Measurements from ENCODE around the gene PRDM4. TPM values are rescaled to one million over a fixed set of nuclear protein-coding genes. Genes with fewer than 3 reads are reported as not detected.

PRDM4 gene
- total RNA-seq, 4 donors from 2014 or later = 41.6 to 71.2 (median 42.4) TPM

GRCh38 chr12:107761502-107761904 is 566 bp upstream of the PRDM4 start:
- in situ Hi-C loops (cut with MboI; ENCODE audit: low pct_ligation_motif_present in 1 of 4, low pct_unique_long_range_greater_than_20kb in 1 of 4, low sequenced_read_pairs in 3 of 4) = loop anchor here in 1 of 4 donors (10.0 kb wide), 1 partner anchor 123 kb away; no protein-coding TSS in a partner anchor
- intact Hi-C loops (cut with DNase I; ENCODE audit: low total_unique reads) = no loop called here
- H3K4me1 ChIP-seq = peaks cover 10 to 32% (median 24%) of the 10 kb centered on the region in 4 donors

DNA sequence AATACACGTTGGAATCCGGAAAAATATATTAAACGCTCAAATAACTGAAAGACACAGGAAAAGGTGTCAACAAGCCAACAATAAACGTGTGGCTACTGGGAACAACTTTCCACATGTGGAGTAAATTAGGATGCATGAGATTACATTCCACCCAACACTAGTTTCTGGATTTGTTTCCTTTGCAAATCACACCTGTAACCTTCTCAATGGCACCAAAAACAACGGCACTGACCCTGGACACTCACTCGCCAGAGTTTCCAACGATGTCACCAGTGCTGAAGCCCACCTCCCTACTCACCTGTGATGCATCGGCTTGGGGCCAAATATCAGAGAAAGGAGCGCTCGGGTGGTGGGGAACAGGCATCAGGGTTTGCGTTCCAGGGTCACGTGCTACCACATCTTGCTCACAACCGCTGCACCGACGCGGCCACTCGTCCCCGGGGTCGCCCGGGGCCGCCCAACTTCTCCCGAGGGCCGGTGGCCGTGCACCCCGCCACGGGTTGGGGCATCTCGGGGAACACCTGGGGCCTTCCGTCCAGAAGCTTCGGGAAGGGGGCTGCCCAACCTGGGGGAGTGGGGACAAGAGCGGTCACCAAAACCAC is 629 bp downstream of the PRDM4 start:
- intact Hi-C loops (cut with DNase I; ENCODE audit: low total_unique reads) = no loop called here

More at GRCh38 chr12:107761502-107761904, 566 bp upstream of the PRDM4 start:
- Histone ChIP-seq H3K27me3 (no peaks in the 10 kb centered on the region), H3K27ac (peak overlapping the region; percentile 75 to 91 (median 80)), H3K36me3 (peaks cover 0 to 14% (median 1%) of the 10 kb centered on the region in 4 donors), H3K9me3 (no peaks in the 10 kb centered on the region), H3K4me3 (peak overlapping the region; percentile 49 to 97 (median 88))
- TF ChIP-seq, protein P1, sequence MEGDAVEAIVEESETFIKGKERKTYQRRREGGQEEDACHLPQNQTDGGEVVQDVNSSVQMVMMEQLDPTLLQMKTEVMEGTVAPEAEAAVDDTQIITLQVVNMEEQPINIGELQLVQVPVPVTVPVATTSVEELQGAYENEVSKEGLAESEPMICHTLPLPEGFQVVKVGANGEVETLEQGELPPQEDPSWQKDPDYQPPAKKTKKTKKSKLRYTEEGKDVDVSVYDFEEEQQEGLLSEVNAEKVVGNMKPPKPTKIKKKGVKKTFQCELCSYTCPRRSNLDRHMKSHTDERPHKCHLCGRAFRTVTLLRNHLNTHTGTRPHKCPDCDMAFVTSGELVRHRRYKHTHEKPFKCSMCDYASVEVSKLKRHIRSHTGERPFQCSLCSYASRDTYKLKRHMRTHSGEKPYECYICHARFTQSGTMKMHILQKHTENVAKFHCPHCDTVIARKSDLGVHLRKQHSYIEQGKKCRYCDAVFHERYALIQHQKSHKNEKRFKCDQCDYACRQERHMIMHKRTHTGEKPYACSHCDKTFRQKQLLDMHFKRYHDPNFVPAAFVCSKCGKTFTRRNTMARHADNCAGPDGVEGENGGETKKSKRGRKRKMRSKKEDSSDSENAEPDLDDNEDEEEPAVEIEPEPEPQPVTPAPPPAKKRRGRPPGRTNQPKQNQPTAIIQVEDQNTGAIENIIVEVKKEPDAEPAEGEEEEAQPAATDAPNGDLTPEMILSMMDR (IDR thresholded peaks at IDR 0.05) = no peak
- TF ChIP-seq EP300 (IDR thresholded peaks at IDR 0.05; ENCODE audit: low read depth) = no peak
- TF ChIP-seq POLR2A (IDR thresholded peaks at IDR 0.05) = no peak
- TF ChIP-seq POLR2AphosphoS5 (IDR thresholded peaks at IDR 0.05) = no peak
- WGBS, 2 donors (ENCODE audit: low coverage in 1 of 2) = 5% methylated on average over 11 of the region's 12 CpGs; no CpG with 5 or more reads in 1 of the 2 donors
- no peak for DNase-seq

GRCh38 chr12:107759410-107759809 is 1.5 kb downstream of the PRDM4 start:
- peaks cover 10 to 32% (median 24%) of the 10 kb centered on the region in 4 donors for H3K4me1 ChIP-seq
- TF ChIP-seq EP300 (IDR thresholded peaks at IDR 0.05; ENCODE audit: low read depth) (no peak), POLR2A (IDR thresholded peaks at IDR 0.05) (no peak), POLR2AphosphoS5 (IDR thresholded peaks at IDR 0.05) (peak in 2 of 3 donors; percentile 65 to 66)
- TF ChIP-seq, protein P1 (IDR thresholded peaks at IDR 0.05) = no peak
- in situ Hi-C loops (cut with MboI; ENCODE audit: low pct_ligation_motif_present in 1 of 4, low pct_unique_long_range_greater_than_20kb in 1 of 4, low sequenced_read_pairs in 3 of 4) = loop anchor here in 3 of 4 donors (5.0 to 10.0 kb wide), 3 partner anchors 65 to 125 kb away; partner anchors contain the start of gene PWP1 (in 1 of the 3)
- DNase-seq = peak; percentile 53
- H3K27ac ChIP-seq = peak overlapping the region; percentile 83 to 91 (median 87)
- intact Hi-C loops (cut with DNase I; ENCODE audit: low total_unique reads) = no loop called here
- WGBS, 2 donors (ENCODE audit: low coverage in 1 of 2) = 10 to 15% methylated on average over 3 of the region's 3 CpGs
- no peaks in the 10 kb centered on the region for H3K27me3 ChIP-seq
- H3K36me3 ChIP-seq = peaks cover 0 to 35% (median 12%) of the 10 kb centered on the region in 4 donors
- peak overlapping the region in 3 of 4 donors; percentile 88 to 97 (median 89) for H3K4me3 ChIP-seq
- no peaks in the 10 kb centered on the region for H3K9me3 ChIP-seq

More for the DNA sequence above, 629 bp downstream of the PRDM4 start:
- H3K4me1 ChIP-seq = peaks cover 10 to 32% (median 24%) of the 10 kb centered on the region in 4 donors
- H3K27ac ChIP-seq = peak overlapping the region; percentile 83 to 91 (median 87)
- H3K36me3 ChIP-seq = peaks cover 0 to 26% (median 7%) of the 10 kb centered on the region in 4 donors
- peak; percentile 42 for DNase-seq
- peak overlapping the region; percentile 75 to 97 (median 88) for H3K4me3 ChIP-seq
- no peaks in the 10 kb centered on the region for H3K27me3 ChIP-seq
- WGBS, 2 donors (ENCODE audit: low coverage in 1 of 2) = 1 to 9% methylated on average over 7 to 16 of the region's 30 CpGs
- in situ Hi-C loops (cut with MboI; ENCODE audit: low pct_ligation_motif_present in 1 of 4, low pct_unique_long_range_greater_than_20kb in 1 of 4, low sequenced_read_pairs in 3 of 4) = loop anchor here in 1 of 4 donors (10.0 kb wide), 1 partner anchor 124 kb away; no protein-coding TSS in a partner anchor
- no peaks in the 10 kb centered on the region for H3K9me3 ChIP-seq
- TF ChIP-seq, protein P1 (IDR thresholded peaks at IDR 0.05) = no peak
- no peak for TF ChIP-seq POLR2A (IDR thresholded peaks at IDR 0.05)
- TF ChIP-seq EP300 (IDR thresholded peaks at IDR 0.05; ENCODE audit: low read depth) = no peak
- TF ChIP-seq POLR2AphosphoS5 (IDR thresholded peaks at IDR 0.05) = no peak

GRCh38 chr12:107749083-107749482 is 11.9 kb downstream of the PRDM4 start:
- Histone ChIP-seq H3K27me3 (no peaks in the 10 kb centered on the region), H3K27ac (no peak overlapping the region), H3K9me3 (no peaks in the 10 kb centered on the region), H3K4me3 (no peak overlapping the region), H3K4me1 (peaks cover 0 to 6% (median 1%) of the 10 kb centered on the region in 4 donors), H3K36me3 (peaks cover 0 to 81% (median 33%) of the 10 kb centered on the region in 4 donors)
- no peak for TF ChIP-seq EP300 (IDR thresholded peaks at IDR 0.05; ENCODE audit: low read depth)
- TF ChIP-seq POLR2A (IDR thresholded peaks at IDR 0.05) = no peak
- intact Hi-C loops (cut with DNase I; ENCODE audit: low total_unique reads) = no loop called here
- no peak for DNase-seq
- in situ Hi-C loops (cut with MboI; ENCODE audit: low pct_ligation_motif_present in 1 of 4, low pct_unique_long_range_greater_than_20kb in 1 of 4, low sequenced_read_pairs in 3 of 4) = no loop called here
- 91 to 94% methylated on average over 1 of the region's 1 CpG for WGBS, 2 donors (ENCODE audit: low coverage in 1 of 2)
